K562 (cell line): ENCODE results near the gene MADD.

Source experiments
- CBFB ChIP-seq: sonication (generic); formaldehyde crosslinking; IDR thresholded peaks from 2 replicates; pipeline ENCODE4 v1.4.0; 2020; ENCODE audit warnings: mild to moderate bottlenecking, missing genetic modification reagents
- CBX8 ChIP-seq: fragments of 200-600 bp; sonication (generic); IDR thresholded peaks from 2 replicates; pipeline ENCODE4 v1.6.1; 2012; ENCODE audit warnings: borderline replicate concordance, mixed run types, low read depth, mild to moderate bottlenecking, moderate library complexity, mixed read lengths, low read length, control low read depth, inconsistent platforms; ENCODE audit not compliant: poor library complexity, severe bottlenecking; ENCODE audit errors: extremely low read depth
- CTCF ChIP-seq, 3 experiments: IDR thresholded peaks in 2 of 3; conservative IDR thresholded peaks in 1 of 3; 2 replicates each; pipeline ENCODE4 v1.5.1; 2011 to 2012; ENCODE audit warnings: low read length in 3 of 3, mild to moderate bottlenecking in 3 of 3, control low read depth in 2 of 3, improper control_type of control experiment in 1 of 3, inconsistent platforms in 1 of 3, low read depth in 1 of 3, mixed read lengths in 1 of 3, moderate library complexity in 1 of 3; ENCODE audit not compliant: insufficient read depth in 2 of 3
- FOXO4 ChIP-seq: fragments of 450-650 bp; formaldehyde crosslinking; IDR thresholded peaks from 2 replicates; pipeline ENCODE4 v1.4.0; 2020; ENCODE audit warnings: mild to moderate bottlenecking, moderate library complexity
- GABPA ChIP-seq: fragments of 200-800 bp; sonication (Bioruptor generic); conservative IDR thresholded peaks from 2 replicates; pipeline ENCODE4 v1.6.1; 2016; ENCODE audit warnings: low read depth, missing genetic modification characterization, missing compliant biosample characterization
- RHOXF2B ChIP-seq: fragments of 250-450 bp; sonication (Bioruptor Pico); conservative IDR thresholded peaks from 2 replicates; pipeline ENCODE4 v1.5.1; 2021
- SRSF1 ChIP-seq: fragments of 200-400 bp; formaldehyde crosslinking; IDR thresholded peaks from 2 replicates; pipeline ENCODE4 v1.6.1; 2017; ENCODE audit warnings: mild to moderate bottlenecking, low read depth, low read length, moderate library complexity
- TFE3 ChIP-seq: fragments of 450-650 bp; formaldehyde crosslinking; IDR thresholded peaks from 2 replicates; pipeline ENCODE4 v1.4.0; 2020; ENCODE audit warnings: mild to moderate bottlenecking, mixed read lengths
- ZNF121 ChIP-seq: sonication (generic); formaldehyde crosslinking; conservative IDR thresholded peaks from 2 replicates; pipeline ENCODE4 v1.8.0; 2022; ENCODE audit warnings: missing genetic modification reagents

- no peak for TF ChIP-seq CTCF (IDR thresholded peaks at IDR 0.05 in 2 of 3, conservative IDR thresholded peaks at IDR 0.05 in 1 of 3; ENCODE audit: insufficient read depth in 2 of 3, low read depth in 1 of 3, low read length in 3 of 3)
- no peak for TF ChIP-seq FOXO4
- TF ChIP-seq ZNF121 (CRISPR knock-in tag): no peak
- TF ChIP-seq SRSF1: no peak
- TF ChIP-seq CBFB: no peak
- no peak for TF ChIP-seq GABPA
- no peak for TF ChIP-seq CBX8
- no peak for TF ChIP-seq TFE3
- no peak for TF ChIP-seq RHOXF2B
Observed at GRCh38 chr11:47337229-47337924, 67.4 kb downstream of the MADD start.
